ENCODE results near the gene PLEKHM3. TPM values are rescaled to one million over a fixed set of nuclear protein-coding genes. Genes with fewer than 3 reads are reported as not detected.
A peak's percentile ranks its signal among the peaks of the same experiment; 100 is the strongest.

The PLEKHM3 gene
- total RNA-seq, 1 donor from 2014 or later: 18.3 TPM

- no peak for DNase-seq (ENCODE audit: low spot score in 2 of 2)
- Histone ChIP-seq H3K9me3 (no peaks in the 10 kb centered on the region), H3K36me3 (no peaks in the 10 kb centered on the region), H3K27ac (no peak overlapping the region), H3K4me1 (no peaks in the 10 kb centered on the region), H3K4me3 (no peak overlapping the region), H3K27me3 (no peaks in the 10 kb centered on the region)
- intact Hi-C loops (cut with DNase I): loop anchor here (5.0 kb wide), 3 partner anchors 275 to 415 kb away; partner anchors contain the start of genes FZD5 and METTL21A
- TF ChIP-seq CTCF (IDR thresholded peaks at IDR 0.05): no peak
These were observed 16.7 kb upstream of the PLEKHM3 start for GRCh38 chr2:208042041-208042440.

- intact Hi-C loops (cut with DNase I): loop anchor here (5.0 kb wide), 3 partner anchors 273 to 413 kb away; partner anchors contain the start of genes FZD5 and METTL21A
- H3K4me3 ChIP-seq: no peak overlapping the region
- TF ChIP-seq CTCF (IDR thresholded peaks at IDR 0.05): peak; percentile 56 to 66 (median 65)
These were observed 15.2 kb upstream of the PLEKHM3 start for GRCh38 chr2:208040199-208041171.

GRCh38 chr2:208039376-208040110 lies 14.2 kb upstream of the PLEKHM3 start:
- H3K27ac ChIP-seq: no peak overlapping the region
- H3K36me3 ChIP-seq: no peaks in the 10 kb centered on the region
- intact Hi-C loops (cut with DNase I): loop anchor here (5.0 kb wide), 3 partner anchors 272 to 412 kb away; partner anchors contain the start of genes FZD5 and METTL21A
- DNase-seq (ENCODE audit: low spot score in 2 of 2): no peak
- H3K27me3 ChIP-seq: no peaks in the 10 kb centered on the region
- no peak for TF ChIP-seq CTCF (IDR thresholded peaks at IDR 0.05)
- no peaks in the 10 kb centered on the region for H3K9me3 ChIP-seq
- no peaks in the 10 kb centered on the region for H3K4me1 ChIP-seq
- no peak overlapping the region for H3K4me3 ChIP-seq

More at GRCh38 chr2:208040199-208041171, 15.2 kb upstream of the PLEKHM3 start:
- DNase-seq (ENCODE audit: low spot score in 2 of 2): peak; percentile 11 to 78
- Histone ChIP-seq H3K27me3 (no peaks in the 10 kb centered on the region), H3K9me3 (no peaks in the 10 kb centered on the region), H3K27ac (no peak overlapping the region), H3K4me1 (no peaks in the 10 kb centered on the region), H3K36me3 (no peaks in the 10 kb centered on the region)

- Histone ChIP-seq H3K4me3 (no peak overlapping the region), H3K4me1 (no peaks in the 10 kb centered on the region), H3K27ac (no peak overlapping the region), H3K9me3 (no peaks in the 10 kb centered on the region), H3K36me3 (no peaks in the 10 kb centered on the region), H3K27me3 (no peaks in the 10 kb centered on the region)
- no peak for DNase-seq (ENCODE audit: low spot score in 2 of 2)
- intact Hi-C loops (cut with DNase I): no loop called here
- no peak for TF ChIP-seq CTCF (IDR thresholded peaks at IDR 0.05)
These were observed 12.5 kb upstream of the PLEKHM3 start for GRCh38 chr2:208037564-208038487.

GRCh38 chr2:208036357-208036756 lies 11.0 kb upstream of the PLEKHM3 start:
- H3K4me3 ChIP-seq: no peak overlapping the region
- no peak for DNase-seq (ENCODE audit: low spot score in 2 of 2)
- no peaks in the 10 kb centered on the region for H3K27me3 ChIP-seq
- no peaks in the 10 kb centered on the region for H3K9me3 ChIP-seq
- no peaks in the 10 kb centered on the region for H3K4me1 ChIP-seq
- intact Hi-C loops (cut with DNase I): no loop called here
- no peak overlapping the region for H3K27ac ChIP-seq
- no peak for TF ChIP-seq CTCF (IDR thresholded peaks at IDR 0.05)
- no peaks in the 10 kb centered on the region for H3K36me3 ChIP-seq

All from ascending aorta (tissue), 2 donors.